CD4-positive, alpha-beta T cell treated with Interleukin-6 for 4 hours (primary cell): Measurements from ENCODE around the gene TOGARAM1.

Source experiments
- DNase-seq: peaks from one replicate; pipeline ENCODE4 v3.0.0-alpha.2; 2020; ENCODE audit warnings: mixed read lengths

TOGARAM1 gene, protein sequence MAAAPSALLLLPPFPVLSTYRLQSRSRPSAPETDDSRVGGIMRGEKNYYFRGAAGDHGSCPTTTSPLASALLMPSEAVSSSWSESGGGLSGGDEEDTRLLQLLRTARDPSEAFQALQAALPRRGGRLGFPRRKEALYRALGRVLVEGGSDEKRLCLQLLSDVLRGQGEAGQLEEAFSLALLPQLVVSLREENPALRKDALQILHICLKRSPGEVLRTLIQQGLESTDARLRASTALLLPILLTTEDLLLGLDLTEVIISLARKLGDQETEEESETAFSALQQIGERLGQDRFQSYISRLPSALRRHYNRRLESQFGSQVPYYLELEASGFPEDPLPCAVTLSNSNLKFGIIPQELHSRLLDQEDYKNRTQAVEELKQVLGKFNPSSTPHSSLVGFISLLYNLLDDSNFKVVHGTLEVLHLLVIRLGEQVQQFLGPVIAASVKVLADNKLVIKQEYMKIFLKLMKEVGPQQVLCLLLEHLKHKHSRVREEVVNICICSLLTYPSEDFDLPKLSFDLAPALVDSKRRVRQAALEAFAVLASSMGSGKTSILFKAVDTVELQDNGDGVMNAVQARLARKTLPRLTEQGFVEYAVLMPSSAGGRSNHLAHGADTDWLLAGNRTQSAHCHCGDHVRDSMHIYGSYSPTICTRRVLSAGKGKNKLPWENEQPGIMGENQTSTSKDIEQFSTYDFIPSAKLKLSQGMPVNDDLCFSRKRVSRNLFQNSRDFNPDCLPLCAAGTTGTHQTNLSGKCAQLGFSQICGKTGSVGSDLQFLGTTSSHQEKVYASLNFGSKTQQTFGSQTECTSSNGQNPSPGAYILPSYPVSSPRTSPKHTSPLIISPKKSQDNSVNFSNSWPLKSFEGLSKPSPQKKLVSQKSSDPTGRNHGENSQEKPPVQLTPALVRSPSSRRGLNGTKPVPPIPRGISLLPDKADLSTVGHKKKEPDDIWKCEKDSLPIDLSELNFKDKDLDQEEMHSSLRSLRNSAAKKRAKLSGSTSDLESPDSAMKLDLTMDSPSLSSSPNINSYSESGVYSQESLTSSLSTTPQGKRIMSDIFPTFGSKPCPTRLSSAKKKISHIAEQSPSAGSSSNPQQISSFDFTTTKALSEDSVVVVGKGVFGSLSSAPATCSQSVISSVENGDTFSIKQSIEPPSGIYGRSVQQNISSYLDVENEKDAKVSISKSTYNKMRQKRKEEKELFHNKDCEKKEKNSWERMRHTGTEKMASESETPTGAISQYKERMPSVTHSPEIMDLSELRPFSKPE (N-terminal part only)

DNA sequence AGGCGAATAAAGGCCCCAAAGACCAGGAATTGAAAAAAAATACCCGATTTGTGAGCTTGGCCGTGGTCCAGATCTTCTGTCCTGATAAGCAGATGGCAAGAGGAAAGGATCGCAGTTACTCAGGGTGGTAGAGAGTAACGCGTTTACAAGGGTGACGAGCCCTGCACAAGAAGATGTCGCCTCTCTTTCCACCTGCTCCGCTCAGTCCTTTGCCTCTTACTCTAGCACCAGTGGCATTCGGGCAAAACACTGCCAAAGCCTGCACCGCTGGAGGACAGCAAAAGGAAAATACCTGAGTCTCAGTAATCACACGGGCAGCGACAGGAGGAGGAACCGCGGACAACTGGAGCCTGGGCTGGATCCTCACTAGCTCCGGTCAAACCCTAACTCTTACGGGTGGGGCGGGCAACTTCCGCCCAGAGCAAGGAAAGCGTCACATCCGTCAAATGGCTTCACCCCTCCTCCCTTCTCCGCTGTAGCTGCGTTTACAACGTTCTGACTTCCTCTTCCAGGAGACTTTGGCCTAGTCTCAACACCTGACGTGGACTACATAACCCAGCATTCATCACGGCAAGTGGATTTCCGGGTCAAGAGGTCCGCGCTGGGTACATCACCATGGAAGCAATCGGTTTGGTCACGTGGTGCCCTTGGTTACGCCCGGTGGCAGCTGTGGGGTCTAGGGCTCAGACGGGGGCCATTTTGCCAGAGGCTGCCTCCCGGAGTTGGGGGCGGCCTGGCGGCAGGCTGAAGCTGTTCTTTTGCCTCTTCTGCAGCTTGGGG, at the start of gene TOGARAM1, which contains the start of gene KLHL28:
Gene TOGARAM1 (plus strand): TSS at position 637 of the 780 bp plus-strand sequence. CDS start 232 bp downstream, outside the sequence.
Gene KLHL28 (minus strand): TSS at position 394 of the 780 bp plus-strand sequence. CDS start 16,019 bp downstream, outside the sequence.
- peak; percentile 95 for DNase-seq

DNA sequence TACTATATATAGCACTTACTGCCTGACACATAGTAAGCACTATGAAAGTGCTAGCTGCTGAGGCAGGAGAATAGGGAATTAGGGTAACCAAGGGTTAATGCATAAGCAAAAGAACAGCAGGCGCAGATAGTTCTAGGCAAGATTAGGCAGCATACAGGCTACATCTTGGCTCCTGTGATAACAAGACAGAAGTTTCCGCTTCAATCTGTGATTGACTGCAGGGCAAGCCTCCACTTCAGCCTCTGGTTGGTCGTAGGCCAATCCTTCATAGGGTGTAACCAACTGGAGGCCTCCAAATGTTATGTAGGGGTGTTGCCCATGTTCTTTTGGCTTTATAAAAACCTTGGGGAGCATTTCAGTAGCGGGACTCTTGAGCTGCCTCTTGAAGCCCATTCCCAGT, 47.1 kb upstream of the TOGARAM1 start:
- no peak for DNase-seq

DNA sequence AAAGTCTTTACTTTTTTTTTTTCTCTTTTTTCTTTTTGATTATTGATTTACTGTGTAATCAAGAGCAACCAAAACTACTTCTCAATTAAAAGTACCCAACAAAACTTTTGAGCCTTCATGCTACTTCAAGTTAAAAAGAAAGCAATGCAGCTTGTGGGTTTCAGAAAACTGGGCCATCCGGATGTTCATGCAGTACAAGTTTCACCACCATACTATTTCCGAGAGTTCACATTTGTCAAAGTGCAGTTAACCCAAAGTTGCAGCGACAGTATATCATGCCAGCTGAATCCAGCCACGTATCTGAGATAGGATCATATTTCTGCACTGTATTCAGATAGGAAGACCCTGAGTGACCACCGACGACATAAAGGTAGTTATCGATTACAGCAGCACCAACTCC, 33.2 kb upstream of the TOGARAM1 start:
- no peak for DNase-seq

DNA sequence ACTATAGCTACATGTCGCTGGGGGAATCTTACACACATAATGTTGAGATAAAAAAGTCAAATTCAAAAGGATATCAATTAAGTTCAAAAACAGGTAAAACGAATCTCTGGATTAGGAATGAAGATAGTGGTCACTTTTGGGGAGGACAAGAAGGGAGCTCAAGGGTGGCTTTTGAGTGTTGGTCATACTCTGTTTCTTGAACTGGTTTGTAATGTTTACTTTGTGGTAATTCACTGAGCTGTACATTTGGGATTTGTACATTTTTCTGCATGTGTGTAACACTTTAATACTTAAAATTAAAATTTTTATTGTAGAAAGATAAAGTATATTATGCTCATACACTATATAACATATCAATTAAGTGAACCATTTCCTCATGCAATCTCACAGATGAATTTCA, 26.8 kb upstream of the TOGARAM1 start:
- no peak for DNase-seq

DNA sequence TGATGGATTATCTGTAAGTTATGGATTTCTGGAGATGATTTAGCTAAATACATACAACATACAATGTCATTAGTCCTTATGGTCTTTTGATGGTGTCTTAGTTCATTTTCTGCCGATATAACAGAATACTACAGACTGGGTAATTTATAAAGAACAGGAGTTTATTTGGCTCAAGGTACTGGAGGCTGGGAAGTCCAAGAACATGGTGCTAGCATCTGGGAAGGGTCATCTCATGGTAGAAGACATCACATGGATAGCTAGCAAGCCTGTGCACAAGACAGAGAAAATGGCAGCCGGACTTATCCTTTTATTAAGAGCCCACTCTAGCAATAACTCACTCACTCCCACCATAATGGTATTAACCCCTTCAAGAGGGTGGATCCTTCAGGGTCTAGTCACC, 24.4 kb upstream of the TOGARAM1 start:
- no peak for DNase-seq

DNA sequence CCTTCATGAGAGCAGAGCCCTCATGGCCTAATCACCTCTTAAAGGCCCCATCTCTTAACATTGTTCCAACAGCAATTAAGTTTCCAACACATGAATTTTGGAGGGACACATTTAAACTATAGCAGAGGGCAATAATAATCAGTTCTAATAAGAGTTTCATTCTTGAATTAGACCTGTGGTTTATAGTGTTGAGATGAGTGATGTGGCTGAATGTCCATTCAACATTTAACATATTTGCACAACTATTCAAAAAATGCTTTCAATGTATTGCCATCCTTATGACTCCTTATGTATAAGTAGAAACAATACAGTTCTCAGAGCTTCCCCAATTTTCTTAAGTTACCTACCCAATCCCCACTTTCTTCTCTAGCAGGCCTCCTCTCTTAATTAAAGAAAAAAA, 21.8 kb upstream of the TOGARAM1 start:
- DNase-seq = no peak

DNA sequence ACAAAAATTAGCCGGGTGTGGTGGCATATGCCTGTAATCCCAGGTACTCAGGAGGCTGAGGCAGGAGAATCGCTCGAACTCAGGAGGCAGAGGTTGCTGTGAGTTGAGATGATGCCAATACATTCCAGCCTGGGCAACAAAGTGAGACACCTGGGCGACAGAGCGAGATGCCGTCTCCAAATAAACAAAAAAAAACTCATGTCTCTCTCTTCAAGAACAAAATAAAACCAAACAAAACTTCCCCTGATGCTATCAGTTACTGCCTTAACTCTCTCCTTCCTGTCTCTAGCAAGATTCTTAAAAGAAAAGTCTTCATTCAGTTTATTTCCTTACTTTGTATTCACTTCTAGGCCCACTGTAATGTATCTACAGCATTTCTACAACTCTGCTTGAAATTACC, 21.0 kb upstream of the TOGARAM1 start:
- no peak for DNase-seq

DNA sequence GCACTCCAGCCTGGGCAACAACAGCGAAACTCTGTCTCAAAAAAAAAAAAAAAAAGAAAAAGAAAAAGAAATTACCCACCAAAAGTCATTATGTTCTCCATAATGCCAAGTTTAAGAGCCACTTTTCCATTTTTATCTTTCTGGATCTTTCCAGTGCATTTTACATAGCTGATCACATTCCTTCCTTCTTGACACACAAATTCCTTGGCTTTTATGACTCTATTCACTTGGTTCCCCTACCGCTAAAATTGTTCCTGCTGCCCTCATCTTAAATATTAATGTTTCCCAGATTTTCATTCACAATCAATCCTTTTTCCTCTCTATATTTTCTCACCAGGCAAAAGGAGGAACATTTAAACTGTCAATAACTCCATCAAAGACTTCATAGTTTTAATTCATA, 20.4 kb upstream of the TOGARAM1 start:
- no peak for DNase-seq

DNA sequence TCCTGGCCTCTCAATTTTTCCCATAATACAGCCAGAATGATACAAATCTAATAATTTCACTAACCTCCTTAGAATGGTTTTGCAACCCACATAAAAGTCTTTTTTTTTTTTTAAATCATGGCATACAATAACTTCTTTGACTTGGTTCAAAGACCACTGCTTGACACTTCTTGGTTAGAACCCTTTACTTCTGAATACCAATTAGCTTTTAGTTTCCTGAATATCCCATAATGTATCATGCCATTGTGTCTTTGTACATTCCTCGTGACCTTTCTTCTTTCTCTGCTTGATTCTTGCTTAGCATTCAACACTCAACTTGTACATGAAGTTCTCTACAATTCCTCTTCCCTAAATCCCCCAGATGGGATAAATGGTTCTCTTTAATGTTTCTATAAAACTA, 19.6 kb upstream of the TOGARAM1 start:
- DNase-seq = no peak

DNA sequence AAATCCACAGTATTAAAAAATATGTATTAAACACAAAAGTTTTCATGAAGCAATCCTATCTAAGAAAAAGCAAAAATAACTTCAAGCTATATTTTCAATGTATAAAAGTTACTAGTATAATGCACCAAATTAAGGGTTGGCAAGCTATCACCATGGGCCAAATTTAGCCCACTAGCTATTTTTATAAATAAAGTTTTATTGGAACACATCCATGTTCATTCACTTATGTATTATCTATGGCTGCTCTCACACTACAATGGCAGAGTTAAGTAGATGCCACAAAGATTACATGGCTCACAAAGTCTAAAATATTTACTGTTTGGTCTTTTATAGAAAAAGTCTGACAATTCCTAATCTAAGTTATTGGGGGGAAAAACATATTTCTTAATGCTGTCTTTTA, 17.9 kb upstream of the TOGARAM1 start:
- no peak for DNase-seq

DNA sequence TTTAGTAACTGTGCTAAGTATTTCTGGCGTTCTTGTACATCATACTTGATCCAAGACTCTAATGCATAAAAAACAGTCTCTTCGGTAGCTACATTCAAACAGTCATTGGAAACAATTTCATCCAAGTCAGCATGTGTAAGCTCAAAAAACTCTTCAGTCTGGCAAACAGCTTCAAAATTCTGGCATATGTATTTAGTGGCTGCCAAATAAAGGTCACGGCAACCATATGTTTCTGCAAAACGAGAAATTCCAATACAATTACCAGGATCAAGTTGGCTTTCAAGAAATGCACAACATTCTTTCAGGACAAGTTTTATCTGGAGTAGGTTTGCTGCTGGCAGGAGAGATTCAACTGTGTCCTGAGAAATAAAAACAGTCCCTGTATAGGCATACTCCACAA, 16.7 kb upstream of the TOGARAM1 start:
- DNase-seq = no peak

DNA sequence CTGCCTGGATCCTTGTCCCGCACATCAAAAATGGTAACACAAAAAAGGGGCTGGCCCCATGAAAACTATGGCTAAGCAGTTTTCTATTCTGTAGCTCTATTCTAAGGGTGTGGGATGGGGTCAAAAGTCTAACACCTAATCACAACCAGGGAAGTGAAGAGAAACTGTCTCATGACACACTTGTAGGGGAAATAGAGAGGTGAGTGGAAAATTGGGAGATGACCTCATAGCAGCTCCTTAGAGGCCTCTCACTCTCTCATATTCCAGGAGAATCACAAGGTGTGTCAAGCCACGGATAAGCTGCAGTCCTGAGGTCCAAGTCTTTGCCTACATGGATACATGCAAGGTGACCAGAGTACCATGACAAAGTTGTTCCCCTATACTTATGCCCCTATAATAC, 10.9 kb upstream of the TOGARAM1 start:
- no peak for DNase-seq

DNA sequence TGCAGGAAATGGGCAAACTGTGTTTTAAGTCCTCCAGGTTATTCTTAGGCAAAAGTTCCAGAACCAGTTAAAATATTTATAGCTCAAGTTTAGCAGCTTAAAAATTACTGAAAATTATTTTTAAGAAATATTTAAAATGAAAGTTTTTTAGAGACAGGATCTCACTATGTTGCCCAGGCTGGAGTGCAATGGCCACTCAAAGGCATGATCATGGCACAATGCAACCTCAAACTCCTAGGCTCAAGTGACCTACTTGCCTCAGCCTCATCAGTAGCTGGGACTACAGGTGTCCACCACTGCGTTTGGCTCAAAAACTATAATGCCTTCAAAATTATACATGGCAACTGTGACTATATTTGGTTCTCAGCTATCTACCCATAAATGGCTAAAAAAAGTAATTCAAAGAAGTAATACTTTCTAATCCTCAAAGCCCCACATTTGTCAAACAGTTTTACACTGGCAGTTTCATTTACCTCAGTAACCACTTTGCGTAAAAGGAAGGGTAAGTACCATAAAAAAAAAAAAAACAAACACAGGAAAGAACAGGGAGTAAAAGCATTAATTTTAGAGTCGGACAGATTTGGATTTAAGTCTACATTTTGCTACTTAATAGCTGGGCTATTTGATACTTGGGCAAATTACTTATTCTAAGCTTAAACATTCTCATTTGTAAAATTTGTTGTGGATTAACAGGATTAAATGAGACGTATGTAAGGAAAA, 9.4 kb upstream of the TOGARAM1 start:
- DNase-seq = no peak

DNA sequence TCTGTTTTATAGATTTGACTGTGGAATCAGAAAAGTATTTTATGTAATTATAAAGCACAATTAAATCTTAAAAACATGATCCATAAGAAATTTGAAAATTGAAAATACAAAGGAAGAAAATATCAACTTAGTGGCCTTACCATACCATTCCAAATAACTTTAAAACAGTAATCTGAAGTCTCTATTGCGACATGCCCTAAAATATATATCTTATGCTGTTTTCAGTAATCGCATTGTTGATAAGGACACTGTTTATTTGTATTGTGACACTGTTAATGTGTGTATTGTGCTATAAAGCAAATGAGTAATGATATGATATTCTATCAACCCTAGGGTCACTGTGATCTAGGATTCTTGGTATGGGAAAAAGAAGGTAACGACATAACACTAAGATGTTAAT, 7.2 kb upstream of the TOGARAM1 start:
- DNase-seq = no peak

DNA sequence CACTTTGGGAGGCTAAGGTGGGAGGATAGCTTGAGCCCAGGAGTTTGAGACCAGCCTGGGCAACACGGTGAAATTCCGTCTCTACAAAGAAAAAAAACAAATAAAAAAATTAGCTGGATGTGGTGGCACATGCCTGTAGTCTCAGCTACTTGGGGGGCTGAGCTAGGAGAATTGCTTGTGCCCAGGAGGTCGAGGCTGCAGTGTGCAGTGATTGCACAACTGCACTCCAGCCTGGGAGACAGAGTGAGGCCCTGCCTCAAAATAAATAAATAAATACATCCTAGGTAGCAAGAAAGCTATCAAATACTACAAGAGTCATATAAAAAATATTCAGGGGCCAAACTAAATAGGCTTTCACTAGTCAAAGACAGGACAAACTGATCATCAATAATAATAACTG, 6.5 kb upstream of the TOGARAM1 start:
- no peak for DNase-seq

DNA sequence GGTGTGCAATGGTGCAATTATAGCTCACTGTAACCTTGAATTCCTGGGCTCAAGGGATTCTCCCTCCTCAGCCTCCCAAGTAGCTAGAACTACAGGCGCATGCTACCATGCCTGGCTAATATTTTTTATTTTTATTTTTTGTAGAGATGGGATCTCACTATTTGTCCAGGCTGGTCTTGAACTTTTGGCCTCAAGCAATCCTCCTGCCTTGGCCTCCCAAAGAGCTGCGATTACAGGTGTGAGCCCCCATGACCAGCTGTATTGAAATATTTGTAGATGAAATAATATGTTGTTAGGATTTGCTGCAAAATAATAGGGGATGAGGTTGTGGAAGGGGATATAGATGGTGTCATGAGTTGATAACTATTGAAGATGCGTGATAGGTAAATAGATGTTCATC, 5.1 kb upstream of the TOGARAM1 start:
- DNase-seq = no peak

DNA sequence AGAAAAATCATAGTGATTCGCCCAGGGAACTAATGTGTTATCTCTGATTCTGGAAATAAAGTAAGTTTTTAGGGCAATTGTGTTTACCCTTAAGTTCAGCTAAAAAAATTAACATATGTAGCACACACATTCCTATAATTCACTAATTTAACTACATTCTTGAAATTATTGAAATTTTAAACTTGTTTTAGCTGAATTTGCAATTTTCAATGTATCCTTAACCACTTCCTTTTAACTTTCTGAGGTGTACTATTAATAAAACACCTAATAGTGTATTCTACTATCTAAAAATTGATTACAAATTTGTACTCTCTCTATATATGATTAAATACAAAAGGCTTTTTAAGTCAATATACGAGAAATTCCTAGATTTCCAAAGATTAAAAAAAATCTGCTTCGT, 2.5 kb upstream of the TOGARAM1 start:
- DNase-seq = no peak

DNA sequence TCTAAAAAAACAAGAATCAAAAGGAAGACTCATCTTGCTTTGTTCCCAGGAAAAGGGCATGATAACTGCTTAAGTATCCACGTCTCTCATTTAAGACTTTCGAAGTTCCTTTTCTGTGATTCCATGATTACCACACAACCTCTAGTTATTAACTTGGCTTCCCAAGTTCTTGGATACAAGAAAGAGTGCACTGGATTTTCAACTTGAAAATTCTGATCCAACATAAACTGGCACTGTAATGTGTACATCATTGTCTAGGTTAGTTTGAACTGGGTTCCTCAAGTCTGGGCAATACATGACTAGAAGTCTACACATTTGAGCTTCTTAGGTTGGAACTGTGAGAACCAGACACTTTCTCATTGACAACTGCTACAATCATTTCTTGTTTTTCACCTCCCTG, 1.8 kb upstream of the TOGARAM1 start:
- no peak for DNase-seq

DNA sequence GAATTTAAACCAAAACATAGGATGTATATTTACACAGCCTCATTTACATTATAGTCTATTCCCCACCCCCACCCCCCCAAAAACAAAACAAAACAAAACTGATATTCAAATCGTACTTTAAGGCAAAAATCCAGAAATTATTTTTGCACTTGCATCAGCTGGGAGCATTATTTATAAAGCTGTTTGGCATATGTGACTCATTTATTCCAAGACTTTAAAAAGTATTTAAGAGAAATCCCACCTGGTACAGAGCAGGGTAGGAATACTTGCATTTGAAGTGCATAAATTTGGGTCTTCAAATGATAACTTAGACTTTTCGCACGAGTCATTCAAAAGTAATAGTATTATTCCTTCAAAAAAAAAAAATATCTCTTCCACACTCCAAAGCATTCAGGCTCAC, 1.3 kb upstream of the TOGARAM1 start:
- no peak for DNase-seq

DNA sequence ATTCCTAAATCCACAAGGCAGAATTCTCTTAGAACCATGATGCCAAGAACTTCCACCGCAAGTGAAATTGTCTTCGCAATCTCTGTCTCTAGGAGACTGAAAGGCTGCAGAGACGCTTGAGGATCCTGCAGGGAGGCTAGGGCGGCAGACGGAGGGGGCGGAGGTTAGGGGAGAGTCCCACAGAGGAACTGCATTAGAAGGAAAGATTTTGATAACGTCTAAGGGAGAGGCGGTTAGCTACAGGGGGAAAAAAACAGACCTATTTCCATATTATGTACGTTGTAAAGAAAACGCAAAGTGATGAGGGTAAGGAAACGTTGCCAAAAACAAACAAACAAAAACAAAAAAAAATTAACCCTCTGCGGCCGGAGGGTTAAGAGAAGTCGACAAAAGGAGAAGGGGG, 838 bp upstream of the TOGARAM1 start:
- peak; percentile 59 for DNase-seq

DNA sequence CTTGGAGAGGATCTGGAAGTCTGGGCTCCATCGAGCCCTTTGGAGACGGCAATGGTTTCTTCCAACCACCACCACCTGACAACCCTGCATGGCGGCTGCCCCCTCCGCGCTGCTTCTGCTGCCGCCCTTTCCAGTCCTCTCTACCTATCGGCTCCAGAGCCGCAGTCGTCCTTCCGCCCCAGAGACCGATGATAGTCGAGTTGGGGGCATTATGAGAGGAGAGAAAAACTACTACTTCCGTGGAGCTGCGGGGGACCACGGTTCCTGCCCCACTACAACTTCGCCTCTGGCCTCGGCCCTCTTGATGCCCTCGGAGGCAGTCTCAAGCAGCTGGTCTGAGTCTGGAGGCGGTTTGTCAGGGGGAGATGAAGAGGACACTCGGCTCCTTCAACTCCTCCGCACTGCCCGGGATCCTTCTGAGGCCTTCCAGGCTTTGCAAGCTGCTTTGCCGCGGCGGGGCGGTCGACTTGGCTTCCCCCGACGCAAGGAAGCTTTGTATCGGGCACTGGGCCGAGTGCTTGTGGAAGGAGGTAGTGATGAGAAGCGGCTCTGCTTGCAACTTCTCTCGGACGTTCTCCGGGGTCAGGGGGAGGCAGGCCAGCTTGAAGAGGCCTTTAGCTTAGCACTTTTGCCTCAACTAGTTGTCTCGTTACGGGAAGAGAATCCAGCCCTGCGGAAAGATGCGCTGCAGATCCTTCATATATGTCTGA, 499 bp downstream of the TOGARAM1 start:
- peak; percentile 38 for DNase-seq
